Embryonic facial prominence (tissue), 1 donor: ENCODE measurements around the gene CHST13.

Experiments used
- DNase-seq: peaks from one replicate; pipeline ENCODE4 v3.0.0-alpha.2; 2016; ENCODE audit errors: extremely low spot score

The CHST13 gene

GRCh38 chr3:126540951-126541627 lies 17.1 kb downstream of the CHST13 start:
- DNase-seq = no peak

DNA sequence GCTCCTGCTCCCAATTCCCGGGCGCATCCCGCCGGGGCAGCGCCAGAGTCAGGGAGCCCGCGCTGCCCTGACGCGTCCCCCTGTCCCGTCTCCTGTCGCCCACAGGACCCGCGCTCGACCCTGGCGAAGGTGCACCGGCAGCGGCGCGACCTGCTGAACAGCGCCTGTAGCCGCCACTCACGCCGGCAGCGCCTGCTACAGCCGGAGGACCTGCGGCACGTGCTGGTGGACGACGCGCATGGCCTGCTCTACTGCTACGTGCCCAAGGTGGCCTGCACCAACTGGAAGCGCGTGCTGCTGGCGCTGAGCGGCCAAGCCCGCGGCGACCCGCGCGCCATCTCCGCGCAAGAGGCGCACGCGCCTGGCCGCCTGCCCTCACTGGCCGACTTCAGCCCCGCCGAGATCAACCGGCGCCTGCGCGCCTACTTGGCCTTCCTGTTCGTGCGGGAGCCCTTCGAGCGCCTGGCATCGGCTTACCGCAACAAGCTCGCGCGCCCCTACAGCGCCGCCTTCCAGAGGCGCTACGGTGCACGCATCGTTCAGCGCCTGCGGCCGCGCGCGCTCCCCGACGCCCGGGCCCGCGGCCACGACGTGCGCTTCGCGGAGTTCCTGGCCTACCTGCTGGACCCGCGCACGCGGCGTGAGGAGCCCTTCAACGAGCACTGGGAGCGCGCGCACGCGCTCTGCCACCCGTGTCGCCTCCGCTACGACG lies 17.8 kb downstream of the CHST13 start:
- DNase-seq = no peak

DNA sequence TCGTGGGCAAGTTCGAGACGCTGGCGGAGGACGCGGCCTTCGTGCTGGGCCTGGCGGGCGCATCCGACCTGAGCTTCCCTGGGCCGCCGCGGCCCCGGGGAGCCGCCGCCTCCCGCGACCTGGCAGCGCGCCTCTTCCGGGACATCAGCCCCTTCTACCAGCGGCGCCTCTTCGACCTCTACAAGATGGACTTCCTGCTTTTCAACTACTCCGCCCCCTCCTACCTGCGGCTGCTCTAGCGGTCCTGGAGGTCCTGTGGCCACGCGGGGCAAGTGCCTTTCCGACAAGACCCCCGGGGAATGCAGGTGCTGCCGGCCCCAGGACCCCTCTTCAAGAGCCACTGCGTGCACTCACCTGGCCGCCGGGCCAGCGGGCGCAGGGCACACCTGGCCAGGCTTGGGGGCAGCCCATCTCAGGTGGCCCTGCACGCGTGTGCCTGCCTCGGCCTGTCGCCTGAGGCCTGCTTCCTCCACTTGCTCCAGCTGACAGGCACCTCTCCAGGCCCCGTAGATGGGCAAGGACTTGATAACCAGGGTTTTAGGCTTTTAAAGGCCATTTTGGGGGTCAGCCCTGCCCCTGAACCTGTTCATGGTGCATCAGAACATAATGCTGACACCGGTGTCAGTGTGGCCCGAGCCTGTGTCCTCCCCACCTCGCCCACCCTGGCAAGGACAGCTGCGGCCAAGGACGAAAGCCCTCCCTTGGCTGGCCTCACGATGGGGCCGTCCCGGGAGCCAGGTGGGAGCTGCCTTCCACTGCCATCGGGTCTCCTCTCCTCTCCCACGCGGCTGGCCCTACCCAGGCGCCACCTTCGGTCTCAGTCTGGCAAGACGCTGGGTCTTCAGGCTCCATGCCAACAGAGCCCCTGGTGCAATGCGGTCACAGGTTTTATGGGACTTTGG lies 18.6 kb downstream of the CHST13 start:
- DNase-seq = no peak

- DNase-seq = no peak
These were observed 19.6 kb downstream of the CHST13 start for GRCh38 chr3:126543457-126544061.

GRCh38 chr3:126544596-126545281 lies 20.8 kb downstream of the CHST13 start:
- DNase-seq = no peak

- no peak for DNase-seq
These were observed 21.6 kb downstream of the CHST13 start for GRCh38 chr3:126545544-126545943.

DNA sequence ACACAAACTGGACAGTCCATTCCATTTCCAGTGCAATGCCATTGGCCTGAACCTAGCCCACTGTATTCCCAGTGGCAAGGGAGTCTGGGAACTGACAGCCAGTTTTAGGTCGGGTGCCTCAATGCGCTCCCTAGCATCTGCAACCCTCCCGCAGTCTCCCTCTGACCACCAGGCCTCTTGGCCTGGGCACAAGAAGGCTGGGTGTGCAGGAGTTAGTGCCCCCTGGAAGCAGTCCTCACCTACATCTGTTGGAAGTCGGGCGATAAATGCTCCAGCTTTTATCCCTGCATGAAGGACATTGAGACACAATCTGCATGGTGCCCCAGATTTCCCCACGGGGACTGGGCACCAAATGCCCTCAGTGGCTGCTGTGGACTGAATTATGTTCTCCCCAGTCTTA lies 22.1 kb downstream of the CHST13 start:
- DNase-seq = no peak

- DNase-seq = no peak
These were observed 22.7 kb downstream of the CHST13 start for GRCh38 chr3:126546549-126547239.

GRCh38 chr3:126547721-126548120 lies 23.8 kb downstream of the CHST13 start:
- no peak for DNase-seq

DNA sequence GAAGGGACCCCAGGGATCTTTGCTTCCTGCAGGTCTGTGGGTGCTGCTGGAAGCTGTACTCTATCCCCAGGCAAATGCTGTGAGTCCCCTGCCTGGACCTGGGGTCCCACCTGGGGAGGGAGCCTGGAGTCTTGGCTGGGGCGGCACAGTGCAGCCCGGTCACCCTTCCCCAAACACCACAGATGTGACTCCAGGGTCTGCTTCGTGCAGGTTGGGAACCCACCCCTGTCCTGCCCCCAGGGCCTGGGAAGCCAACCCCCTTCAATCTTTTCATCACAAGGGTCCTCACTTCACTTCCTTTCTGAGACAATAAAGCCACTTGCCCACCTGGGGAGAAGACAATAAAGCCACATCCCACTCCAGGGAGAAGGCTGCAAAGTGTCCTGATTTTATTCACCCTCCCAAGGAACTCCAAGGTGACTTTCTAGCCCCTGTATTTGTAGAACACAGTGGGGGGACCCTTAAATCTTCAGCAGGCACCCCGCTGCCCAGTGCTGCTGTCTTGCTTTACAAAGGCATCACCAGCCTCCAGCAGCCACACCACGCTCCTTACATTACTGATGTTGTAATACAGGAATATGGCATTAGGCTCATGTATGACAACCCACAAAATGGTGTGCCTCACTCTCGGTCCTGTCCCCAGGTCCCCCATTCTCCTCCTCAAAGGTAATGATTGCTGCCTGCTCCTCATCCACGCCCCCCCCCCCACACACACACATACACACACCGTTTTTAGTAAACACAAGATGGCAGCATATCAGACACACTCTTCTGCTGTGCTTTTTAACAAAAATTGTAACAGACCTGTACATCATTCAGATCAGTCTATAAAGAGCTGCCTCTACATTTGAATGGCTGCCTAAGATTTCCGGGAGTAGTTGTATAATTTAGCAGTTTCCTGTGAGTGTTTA lies 24.9 kb downstream of the CHST13 start:
- no peak for DNase-seq

GRCh38 chr3:126549861-126550487 lies 26.0 kb downstream of the CHST13 start:
- DNase-seq = no peak

DNA sequence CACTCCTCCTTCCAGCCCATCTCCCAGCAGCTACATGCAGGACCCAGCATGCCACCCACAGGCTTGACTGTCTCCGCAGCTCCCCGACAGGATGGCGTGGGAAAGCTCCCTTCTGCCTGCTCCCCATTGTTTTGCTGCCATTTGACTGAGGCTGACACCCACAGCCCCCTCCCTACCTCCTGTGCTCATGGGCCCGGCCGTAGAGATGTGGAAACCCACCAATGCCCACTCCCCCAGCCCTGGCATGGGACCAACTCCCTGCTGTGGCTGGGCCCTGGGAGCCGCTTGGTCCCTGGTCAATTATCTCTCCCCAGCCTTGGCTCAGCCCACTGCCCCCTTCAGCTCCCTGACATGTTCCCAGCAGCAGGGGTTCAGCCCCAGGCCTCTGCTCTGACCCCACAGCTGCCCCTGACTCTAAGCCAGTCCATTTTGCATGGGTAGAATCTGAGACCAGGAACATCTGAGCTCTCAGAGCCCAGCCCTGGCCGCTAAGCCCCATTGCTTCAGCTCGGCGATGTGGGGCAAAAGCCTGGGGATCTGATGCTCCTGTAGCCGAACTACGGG lies 26.6 kb downstream of the CHST13 start:
- DNase-seq = no peak

DNA sequence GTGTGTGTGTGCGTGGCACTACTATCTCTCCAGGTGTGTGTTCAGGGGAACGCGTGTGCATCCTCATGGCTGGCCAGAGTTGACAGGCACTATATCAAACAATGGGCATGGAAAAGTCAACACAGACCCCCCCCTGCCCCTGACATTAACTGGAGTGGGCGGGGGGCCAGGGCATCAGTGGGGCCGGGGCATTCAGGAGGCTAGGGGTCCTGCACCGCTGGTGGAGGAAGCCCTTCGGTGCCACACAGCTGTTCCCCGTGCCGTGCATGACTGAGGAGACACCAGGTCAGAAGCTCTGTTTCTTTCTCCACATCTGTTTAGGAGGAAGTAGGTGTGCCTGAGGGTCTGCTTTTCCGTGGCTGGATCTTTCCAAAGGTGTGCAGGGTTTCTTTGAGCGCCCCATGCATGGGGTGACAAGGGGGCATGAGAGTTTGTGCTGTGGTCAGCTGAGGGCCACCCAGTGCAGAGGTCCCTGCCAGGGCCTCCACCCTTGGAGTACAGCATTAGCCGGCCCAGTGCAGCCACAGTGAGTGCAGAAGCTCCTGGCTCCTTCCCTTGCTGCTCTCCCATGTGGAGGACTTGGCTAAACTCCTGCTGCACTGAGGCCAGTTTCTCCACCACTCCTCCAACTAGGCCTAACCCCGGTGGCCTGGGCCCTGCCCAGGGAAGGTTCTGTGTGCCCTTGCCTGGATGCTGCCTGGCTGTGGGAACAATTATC lies 27.3 kb downstream of the CHST13 start:
- DNase-seq = no peak

DNA sequence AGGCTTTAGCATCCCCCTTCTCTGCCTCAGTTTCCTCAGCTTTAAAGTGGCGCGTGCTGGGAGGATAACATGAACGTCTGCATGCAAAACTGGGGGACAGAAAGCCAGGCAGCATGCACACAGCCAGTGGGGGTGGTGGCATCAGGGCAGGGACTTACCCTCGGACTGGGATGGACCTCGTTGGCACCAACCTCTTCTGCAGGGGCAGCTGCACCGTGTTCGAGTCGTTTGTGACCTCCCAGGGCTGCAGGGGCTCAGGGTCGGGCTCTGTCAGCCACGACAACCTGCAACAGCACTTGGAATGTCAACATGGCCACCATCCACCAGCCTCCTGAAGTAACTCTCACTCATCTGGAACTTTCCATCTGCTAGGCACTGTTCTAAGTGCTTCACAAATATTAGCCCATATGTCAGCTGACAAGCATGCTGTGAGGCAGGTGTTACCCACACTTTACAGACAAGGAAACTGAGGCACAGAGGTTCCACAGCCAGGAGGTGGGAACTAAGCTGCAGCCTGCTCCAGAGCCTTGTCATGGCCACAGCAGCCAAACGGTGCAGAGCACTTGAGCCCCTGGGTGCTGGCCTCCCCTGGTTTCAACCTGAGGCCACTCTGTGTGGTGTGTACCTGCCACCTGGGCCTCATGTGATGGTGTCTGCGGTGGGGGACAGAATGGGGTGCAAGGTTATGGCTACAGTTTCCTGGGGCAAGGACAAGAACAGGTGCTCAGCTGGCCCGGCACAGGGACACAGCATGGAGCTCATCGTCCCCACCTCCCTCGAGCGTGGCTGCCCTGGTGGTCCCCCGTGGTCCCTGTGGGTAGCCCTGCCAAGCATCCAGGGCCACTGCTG lies 28.1 kb downstream of the CHST13 start:
- DNase-seq = no peak

DNA sequence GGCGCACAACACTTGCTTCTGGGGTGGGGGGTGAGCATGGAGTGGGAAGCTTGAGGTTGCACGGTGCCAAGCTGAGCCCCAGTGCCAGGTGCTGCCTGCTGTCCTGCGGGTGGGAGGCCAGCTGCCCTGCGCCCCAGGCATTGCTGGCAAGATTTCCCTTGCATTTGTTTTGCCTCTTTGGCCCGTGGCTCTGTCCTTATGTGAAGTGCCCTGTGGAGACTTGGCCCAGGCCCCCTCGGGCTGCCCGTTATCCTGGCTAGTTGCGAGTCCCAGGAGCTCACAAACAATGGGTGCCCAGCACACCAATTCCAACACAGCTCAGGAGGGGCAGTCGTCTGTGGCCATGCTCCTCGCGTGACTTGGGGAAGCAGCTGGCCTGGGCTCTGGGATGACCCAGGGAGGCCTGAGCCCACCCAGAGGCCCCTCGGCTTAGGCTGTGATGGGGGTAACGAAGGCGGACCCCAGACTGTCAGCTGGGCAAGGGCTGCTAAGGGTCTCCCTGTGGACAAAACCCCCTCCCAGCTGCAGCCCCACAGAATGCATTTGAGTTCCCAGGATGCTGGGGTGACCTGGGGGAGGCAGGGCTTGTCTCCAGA lies 28.8 kb downstream of the CHST13 start:
- DNase-seq = no peak

DNA sequence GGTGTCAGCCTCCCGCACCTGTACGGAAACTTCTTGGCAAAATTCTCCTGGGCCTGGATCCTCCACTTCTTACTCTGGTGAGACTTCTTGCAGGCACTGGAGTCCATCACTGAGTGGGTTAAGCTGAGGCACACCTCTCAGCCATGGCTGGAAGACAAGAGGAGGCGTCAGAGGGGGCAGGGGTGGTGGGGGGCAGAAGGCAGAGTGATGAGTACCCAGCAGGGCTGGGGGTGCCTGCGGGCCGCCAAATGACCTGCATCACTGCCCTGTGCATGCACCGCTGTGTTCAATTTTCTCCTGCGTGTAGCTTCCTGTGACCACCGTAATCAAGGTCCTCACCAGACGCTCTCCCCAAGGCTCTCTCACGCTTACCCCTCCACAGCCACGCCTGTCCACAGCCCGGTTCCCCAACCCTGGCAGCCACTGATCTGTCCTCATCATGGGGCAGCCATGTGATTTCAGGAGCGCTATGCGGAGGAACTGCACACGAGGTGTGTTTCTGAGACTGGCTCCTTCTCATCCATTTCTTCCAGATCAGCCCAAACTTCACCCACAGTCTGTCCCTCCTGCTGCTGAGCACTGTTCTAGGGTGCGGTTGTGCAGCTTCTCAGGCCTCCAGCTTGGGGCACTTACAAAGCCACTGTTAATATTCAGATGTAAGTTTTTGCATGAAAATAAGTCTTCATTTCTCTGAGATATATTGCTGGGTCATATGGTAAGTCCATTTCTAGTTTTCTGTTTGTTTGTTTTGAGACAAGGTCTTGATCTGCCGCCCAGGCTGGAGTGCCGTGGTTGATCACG lies 29.5 kb downstream of the CHST13 start:
- DNase-seq = no peak
